K562 (cell line): ENCODE results near the gene ERCC1. TPM values are rescaled to one million over a fixed set of nuclear protein-coding genes. Genes with fewer than 3 reads are reported as not detected.
A peak's percentile ranks its signal among the peaks of the same experiment; 100 is the strongest.

ENCODE experiments used
- CEBPG ChIP-seq, 3 experiments: fragments of 200-800 bp in 1 of 3; sonication (Bioruptor generic) in 1 of 3; sonication (generic) in 1 of 3; formaldehyde crosslinking in 1 of 3; IDR thresholded peaks in 2 of 3; conservative IDR thresholded peaks in 1 of 3; 2 replicates each; pipeline versions ENCODE4 v1.6.1 to v1.8.0; 2016 to 2022; ENCODE audit warnings: missing compliant biosample characterization in 2 of 3, missing genetic modification characterization in 2 of 3, mild to moderate bottlenecking in 1 of 3, missing genetic modification reagents in 1 of 3
- DNMT1 ChIP-seq: fragments of 450-650 bp; IDR thresholded peaks from 2 replicates; pipeline ENCODE4 v1.6.1; 2016; ENCODE audit warnings: antibody characterized with exemption, mild to moderate bottlenecking
- E2F8 ChIP-seq: fragments of 450-650 bp; IDR thresholded peaks from 2 replicates; pipeline ENCODE4 v1.7.1; 2018; ENCODE audit warnings: mild to moderate bottlenecking, low read depth; ENCODE audit not compliant: partially characterized antibody
- FOXM1 ChIP-seq, 2 experiments: fragments of 450-650 bp in 1 of 2; sonication (generic) in 1 of 2; formaldehyde crosslinking in 1 of 2; IDR thresholded peaks; 2 replicates each; pipeline versions ENCODE4 v1.6.1 to v1.9.0; 2017 to 2022; ENCODE audit warnings: low read depth in 2 of 2, mild to moderate bottlenecking in 2 of 2, missing genetic modification reagents in 1 of 2, moderate library complexity in 1 of 2
- HDAC2 ChIP-seq: fragments of 450-650 bp; IDR thresholded peaks from 2 replicates; pipeline ENCODE4 v1.6.1; 2016; ENCODE audit warnings: mild to moderate bottlenecking
- HEY1 ChIP-seq: fragments of 250-450 bp; sonication (Bioruptor Pico); IDR thresholded peaks from 2 replicates; pipeline ENCODE4 v1.5.0; 2020; ENCODE audit warnings: mild to moderate bottlenecking, moderate library complexity, borderline replicate concordance
- HOXB6 ChIP-seq: fragments of 250-450 bp; sonication (Bioruptor Pico); IDR thresholded peaks from 2 replicates; pipeline ENCODE4 v1.5.1; 2022; ENCODE audit warnings: mild to moderate bottlenecking, borderline replicate concordance
- IRF2 ChIP-seq: sonication (generic); formaldehyde crosslinking; IDR thresholded peaks from 2 replicates; pipeline ENCODE4 v1.8.1; 2022; ENCODE audit warnings: mild to moderate bottlenecking, missing genetic modification reagents
- MCM3 ChIP-seq: fragments of 450-650 bp; IDR thresholded peaks from 2 replicates; pipeline ENCODE4 v1.6.1; 2016
- MEF2A ChIP-seq: IDR thresholded peaks from 2 replicates; pipeline ENCODE4 v1.6.1; 2011; ENCODE audit warnings: low read depth, mild to moderate bottlenecking, low read length, moderate library complexity; ENCODE audit not compliant: control insufficient read depth
- MTA1 ChIP-seq: fragments of 450-650 bp; IDR thresholded peaks from 2 replicates; pipeline ENCODE4 v1.6.1; 2017; ENCODE audit warnings: borderline replicate concordance
- PCBP2 ChIP-seq: fragments of 200-400 bp; formaldehyde crosslinking; IDR thresholded peaks from 2 replicates; pipeline ENCODE4 v1.6.1; 2018; ENCODE audit warnings: low read length, low read depth, mild to moderate bottlenecking, moderate library complexity; ENCODE audit not compliant: poor library complexity, severe bottlenecking
- RFX7 ChIP-seq: fragments of 250-450 bp; sonication (Bioruptor Pico); IDR thresholded peaks from 2 replicates; pipeline ENCODE4 v1.5.1; 2021; ENCODE audit warnings: mild to moderate bottlenecking
- SPI1 ChIP-seq: IDR thresholded peaks from 2 replicates; pipeline ENCODE4 v1.6.1; 2011; ENCODE audit warnings: low read depth, low read length, control low read depth, borderline replicate concordance
- STAT6 ChIP-seq: sonication (generic); formaldehyde crosslinking; IDR thresholded peaks from 2 replicates; pipeline ENCODE4 v1.8.1; 2023; ENCODE audit warnings: mild to moderate bottlenecking, missing genetic modification reagents
- THRAP3 ChIP-seq: fragments of 450-650 bp; IDR thresholded peaks from 2 replicates; pipeline ENCODE4 v1.6.1; 2016; ENCODE audit warnings: mild to moderate bottlenecking, inconsistent platforms, borderline replicate concordance
- TRIM24 ChIP-seq, 2 experiments: fragments of 450-650 bp; IDR thresholded peaks; 2 replicates each; pipeline ENCODE4 v1.6.1; 2016
- ZBTB7A ChIP-seq: IDR thresholded peaks from 2 replicates; pipeline ENCODE4 v1.6.1; 2011; ENCODE audit warnings: low read depth, mild to moderate bottlenecking, low read length, moderate library complexity, borderline replicate concordance; ENCODE audit not compliant: control insufficient read depth
- ZFP36 ChIP-seq: fragments of 150-350 bp; IDR thresholded peaks from 2 replicates; pipeline ENCODE4 v1.6.1; 2018; ENCODE audit warnings: low read length, low read depth; ENCODE audit not compliant: partially characterized antibody
- ZNF232 ChIP-seq: sonication (generic); formaldehyde crosslinking; IDR thresholded peaks from 2 replicates; pipeline ENCODE4 v1.8.0; 2022; ENCODE audit warnings: mild to moderate bottlenecking, missing genetic modification reagents
- ZNF436 ChIP-seq: fragments of 250-450, 450-650 bp; sonication (Bioruptor Pico); formaldehyde crosslinking; IDR thresholded peaks from 2 replicates; pipeline ENCODE4 v1.7.0; 2020; ENCODE audit warnings: mild to moderate bottlenecking
- ZNF668 ChIP-seq: fragments of 250-450 bp; sonication (Bioruptor Pico); IDR thresholded peaks from 2 replicates; pipeline ENCODE4 v1.8.0; 2022; ENCODE audit warnings: mild to moderate bottlenecking, inconsistent platforms
- ZNF699 ChIP-seq: fragments of 250-450 bp; sonication (Bioruptor Pico); IDR thresholded peaks from 2 replicates; pipeline ENCODE4 v1.8.0; 2021; ENCODE audit warnings: mild to moderate bottlenecking, moderate library complexity; ENCODE audit not compliant: insufficient replicate concordance
- ZNF77 ChIP-seq: fragments of 250-450 bp; sonication (Bioruptor Pico); IDR thresholded peaks from 2 replicates; pipeline ENCODE4 v1.5.0; 2020
- polyA plus RNA-seq, 8 experiments: library from polyadenylated mRNA; depleted of rRNA in 4 of 8; stranded (reverse) in 5 of 8; unstranded in 3 of 8; fragments of >200 nt; fragmentation: Nextera tagmentation in 2 of 8; fragmentation: Illumina TruSeq in 1 of 8; extraction: Ambion mirVana in 2 of 8; extraction: Trizol in 1 of 8; gene quantifications; 2 replicates each; pipeline versions ENCODE4 v1.2.1 to v1.2.3, GENCODE V29; 2011 to 2014; ENCODE audit warnings: inconsistent platforms in 1 of 8, missing spikeins in 1 of 8
- total RNA-seq, 7 experiments: library from RNA; depleted of rRNA in 6 of 7; stranded (reverse); fragments of >200 nt in 6 of 7; fragmentation: Illumina TruSeq in 2 of 7; extraction: Trizol in 2 of 7; gene quantifications; 2 replicates each; pipeline versions ENCODE4 v1.2.1 to v1.2.3, GENCODE V29; 2011 to 2021; ENCODE audit warnings: low replicate concordance in 1 of 7

Gene ERCC1
- total and polyA plus RNA-seq, 9 of the 15 experiments (the other 6 are each of a cell fraction or from before 2014, with no cell fraction given) = 9.3 to 92.6 (median 60.0) TPM

- TF ChIP-seq MEF2A = no peak
- 0 out of 2 replicates have a peak, but pooled peaks have one; percentile 0 for TF ChIP-seq MTA1
- TF ChIP-seq ZBTB7A = no peak
- TF ChIP-seq SPI1 = no peak
- no peak for TF ChIP-seq ZNF77
- TF ChIP-seq ZNF436 = no peak
- no peak for TF ChIP-seq HOXB6 (CRISPR knock-in tag)
- no peak for TF ChIP-seq PCBP2
- no peak for TF ChIP-seq RFX7 (CRISPR knock-in tag)
- peak; percentile 68; the same call in 1 of the 2 replicates for TF ChIP-seq CEBPG (CRISPR knock-in tag; IDR thresholded peaks at IDR 0.05)
- peak; percentile 58 to 70; a peak in 3 of 4 replicates for TF ChIP-seq CEBPG (tag; conservative IDR thresholded peaks at IDR 0.05 in 1 of 2, IDR thresholded peaks at IDR 0.05 in 1 of 2)
- TF ChIP-seq IRF2 (CRISPR knock-in tag) = no peak
- peak in 1 of 2 experiments; percentile 34; a peak in 2 of 4 replicates for TF ChIP-seq TRIM24 (IDR thresholded peaks at IDR 0.05)
- no peak for TF ChIP-seq STAT6
- TF ChIP-seq DNMT1 = no peak
- TF ChIP-seq MCM3 = no peak
- no peak for TF ChIP-seq ZNF232 (CRISPR knock-in tag)
- TF ChIP-seq HEY1 = no peak
- TF ChIP-seq ZNF699 (CRISPR knock-in tag) = no peak
- TF ChIP-seq ZFP36 = peak; percentile 90
- no peak for TF ChIP-seq FOXM1 (IDR thresholded peaks at IDR 0.05; ENCODE audit: low read depth)
- no peak for TF ChIP-seq FOXM1 (CRISPR knock-in tag; IDR thresholded peaks at IDR 0.05; ENCODE audit: low read depth)
- no peak for TF ChIP-seq ZNF668 (CRISPR knock-in tag)
- no peak for TF ChIP-seq E2F8
- no peak for TF ChIP-seq THRAP3
- TF ChIP-seq HDAC2 = peak; percentile 75; the same call in 1 of the 2 replicates
Measured at GRCh38 chr19:45464274-45464673, 40.6 kb upstream of the ERCC1 start (continued).
